T-cell (primary cell): ENCODE data around the gene MTNR1B. TPM values are rescaled to one million over a fixed set of nuclear protein-coding genes. Genes with fewer than 3 reads are reported as not detected.

Source experiments
- ATAC-seq, 4 experiments: fragments of 200-7000 bp in 3 of 4; fragments of 150-1000 bp in 1 of 4; cut with Tn5 transposase; replicated peaks in 1 of 4; 1 replicate in 3 of 4; 2 replicates in 1 of 4; pipeline ENCODE4 v1.10.0; 2021; ENCODE audit warnings: moderate library complexity in 3 of 4, mild to moderate bottlenecking in 2 of 4, moderate number of reproducible peaks in 1 of 4
- CTCF ChIA-PET, 2 donors: fragments of 300-600 bp; sonication (Branson Sonifier 250); formaldehyde crosslinking; loops; one replicate each; lab custom pipeline; 2022; ENCODE audit warnings: antibody characterized with exemption in 2 of 2; lab: Charles Lee
- POLR2A ChIA-PET, 2 donors: fragments of 300-600 bp; sonication (Branson Sonifier 250); formaldehyde crosslinking; loops; one replicate each; lab custom pipeline; 2022; ENCODE audit warnings: antibody characterized with exemption in 2 of 2; lab: Charles Lee
- DNase-seq, 35 experiments: peaks; one replicate each; pipeline versions ENCODE4 v3.0.0 to v3.0.0-alpha.2; 2013 to 2023
- H3K27ac ChIP-seq: one replicate; pipeline ENCODE4 v1.5.1; 2013; ENCODE audit warnings: low read length
- H3K27me3 ChIP-seq, 2 experiments: replicated peaks in 1 of 2; 1 replicate in 1 of 2; 2 replicates in 1 of 2; pipeline versions ENCODE4 v1.6.1 to v1.7.0; 2013; ENCODE audit warnings: low read length in 1 of 2, mixed read lengths in 1 of 2; ENCODE audit not compliant: control insufficient read depth in 2 of 2, insufficient read depth in 2 of 2; ENCODE audit errors: extremely low read depth in 1 of 2
- H3K36me3 ChIP-seq, 2 donors: 1 replicate in 1 of 2; 2 replicates in 1 of 2; pipeline versions ENCODE4 v1.6.1 to v1.7.0; 2013; ENCODE audit warnings: low read length in 1 of 2; ENCODE audit not compliant: control insufficient read depth in 2 of 2, insufficient read depth in 1 of 2; ENCODE audit errors: extremely low read depth in 1 of 2
- H3K4me1 ChIP-seq, 2 experiments: 1 replicate in 1 of 2; 2 replicates in 1 of 2; pipeline versions ENCODE4 v1.6.1 to v1.7.0; 2013; ENCODE audit warnings: low read length in 2 of 2, mixed read lengths in 1 of 2; ENCODE audit not compliant: insufficient read depth in 2 of 2, control insufficient read depth in 1 of 2; ENCODE audit errors: extremely low read depth in 1 of 2
- H3K4me3 ChIP-seq, 2 donors: 1 replicate in 1 of 2; 2 replicates in 1 of 2; pipeline versions ENCODE4 v1.5.1 to v1.7.0; 2013; ENCODE audit warnings: mild to moderate bottlenecking in 2 of 2, low read length in 1 of 2, moderate library complexity in 1 of 2; ENCODE audit not compliant: control insufficient read depth in 1 of 2; ENCODE audit errors: extremely low read depth in 1 of 2
- H3K9me3 ChIP-seq: 2 replicates; pipeline ENCODE4 v1.7.0; 2013
- H3K27ac Mint-ChIP-seq, 2 donors: one replicate each; pipeline ENCODE4 v1.8.0; 2020 to 2021; ENCODE audit warnings: mild to moderate bottlenecking in 2 of 2, mixed read lengths in 2 of 2
- H3K27me3 Mint-ChIP-seq, 2 donors: one replicate each; pipeline ENCODE4 v1.8.0; 2021 to 2022; ENCODE audit warnings: mixed read lengths in 2 of 2
- H3K36me3 Mint-ChIP-seq: one replicate; pipeline ENCODE4 v1.8.0; 2021; ENCODE audit warnings: mixed read lengths
- H3K4me1 Mint-ChIP-seq, 3 donors: one replicate each; pipeline ENCODE4 v1.8.0; 2020 to 2022; ENCODE audit warnings: mixed read lengths in 3 of 3, mild to moderate bottlenecking in 1 of 3
- H3K4me3 Mint-ChIP-seq, 3 donors: one replicate each; pipeline ENCODE4 v1.8.0; 2020 to 2022; ENCODE audit warnings: mild to moderate bottlenecking in 3 of 3, mixed read lengths in 3 of 3, moderate library complexity in 3 of 3
- H3K9me3 Mint-ChIP-seq, 3 donors: one replicate each; pipeline ENCODE4 v1.8.0; 2020 to 2022; ENCODE audit warnings: mixed read lengths in 3 of 3
- WGBS: methylation state at CpG from one replicate; pipeline ENCODE4 v1.1.5; 2013; ENCODE audit warnings: missing lambda C conversion rate; ENCODE audit not compliant: insufficient coverage; 5-methylcytosine and 5-hydroxymethylcytosine counted together
- total RNA-seq, 35 experiments: library from RNA in 6 of 35; stranded (reverse) in 6 of 35; fragments of 120-200 nt in 1 of 35; gene quantifications; one replicate each; pipeline versions ENCODE4 v1.2.1 to v1.2.4 and lab custom pipeline; 2013 to 2026

The MTNR1B gene
- total RNA-seq, 5 donors from 2014 or later (not counting 1 experiment from before 2014, with no cell fraction given): not detected

DNA sequence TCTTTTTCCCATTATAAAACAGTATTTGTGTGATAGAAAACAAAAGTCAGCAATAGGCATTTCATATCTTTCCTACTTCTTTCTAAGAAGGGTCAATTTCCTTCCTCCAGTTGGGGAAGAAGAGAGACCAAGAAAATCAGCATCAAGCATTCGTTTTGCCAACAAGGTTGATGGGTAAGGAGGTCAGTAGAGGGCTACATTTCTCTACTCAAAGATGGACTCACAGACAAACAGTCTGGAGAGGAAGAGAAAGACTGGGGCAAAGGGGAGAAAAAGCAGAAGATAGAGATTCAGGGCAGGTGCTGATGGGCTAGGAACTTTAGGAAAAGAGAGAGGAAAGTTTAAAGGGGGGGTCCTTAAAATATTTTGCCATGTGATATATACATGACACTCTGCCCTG lies 8.6 kb upstream of the MTNR1B start:
- H3K27ac Mint-ChIP-seq: no peak overlapping the region
- no peaks in the 10 kb centered on the region for H3K9me3 Mint-ChIP-seq
- no peaks in the 10 kb centered on the region for H3K36me3 Mint-ChIP-seq
- Histone ChIP-seq H3K4me1 (no peaks in the 10 kb centered on the region), H3K27me3 (peaks cover 0 to 2% of the 10 kb centered on the region in 2 experiments), H3K27ac (no peak overlapping the region), H3K4me3 (no peak overlapping the region), H3K36me3 (no peaks in the 10 kb centered on the region), H3K9me3 (no peaks in the 10 kb centered on the region)
- ATAC-seq (no peak), DNase-seq (no peak)
- H3K4me3 Mint-ChIP-seq: no peak overlapping the region
- no CpG with 5 or more reads among the region's 1 CpG for WGBS
- CTCF ChIA-PET: no interaction called here
- peaks cover 0 to 5% (median 0%) of the 10 kb centered on the region in 3 donors for H3K4me1 Mint-ChIP-seq
- H3K27me3 Mint-ChIP-seq: peaks cover 0 to 3% of the 10 kb centered on the region in 2 donors
- POLR2A ChIA-PET: no interaction called here

DNA sequence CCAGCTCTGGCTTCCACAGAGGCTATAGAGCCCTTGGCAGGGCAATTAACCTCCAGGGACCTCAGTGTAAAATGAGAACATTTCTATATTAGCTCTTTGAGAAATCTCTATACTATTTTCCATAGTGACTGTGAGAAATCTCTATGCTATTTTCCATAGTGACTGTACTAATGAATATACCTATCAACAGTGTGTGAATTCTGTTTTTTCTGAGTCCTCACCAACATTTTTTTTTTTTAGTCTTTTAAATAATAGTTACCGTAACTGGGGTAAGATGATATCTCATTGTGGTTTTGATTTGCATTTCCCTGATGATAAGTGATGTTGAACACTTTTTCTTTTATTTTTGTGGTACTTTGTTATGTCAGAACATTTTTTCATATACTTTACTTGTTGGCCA lies 7.0 kb upstream of the MTNR1B start:
- DNase-seq (no peak), ATAC-seq (no peak)
- no peak overlapping the region for H3K27ac ChIP-seq
- H3K4me1 ChIP-seq: no peaks in the 10 kb centered on the region
- no peaks in the 10 kb centered on the region for H3K36me3 ChIP-seq
- Mint-ChIP-seq H3K27me3 (peaks cover 6 to 9% of the 10 kb centered on the region in 2 donors), H3K4me3 (no peak overlapping the region), H3K27ac (no peak overlapping the region), H3K4me1 (peaks cover 0 to 5% (median 0%) of the 10 kb centered on the region in 3 donors), H3K9me3 (no peaks in the 10 kb centered on the region), H3K36me3 (no peaks in the 10 kb centered on the region)
- no CpG with 5 or more reads among the region's 1 CpG for WGBS
- no peaks in the 10 kb centered on the region for H3K9me3 ChIP-seq
- H3K4me3 ChIP-seq: no peak overlapping the region
- H3K27me3 ChIP-seq: peaks cover 0 to 2% of the 10 kb centered on the region in 2 experiments
- ChIA-PET CTCF (no interaction called here), POLR2A (no interaction called here)

DNA sequence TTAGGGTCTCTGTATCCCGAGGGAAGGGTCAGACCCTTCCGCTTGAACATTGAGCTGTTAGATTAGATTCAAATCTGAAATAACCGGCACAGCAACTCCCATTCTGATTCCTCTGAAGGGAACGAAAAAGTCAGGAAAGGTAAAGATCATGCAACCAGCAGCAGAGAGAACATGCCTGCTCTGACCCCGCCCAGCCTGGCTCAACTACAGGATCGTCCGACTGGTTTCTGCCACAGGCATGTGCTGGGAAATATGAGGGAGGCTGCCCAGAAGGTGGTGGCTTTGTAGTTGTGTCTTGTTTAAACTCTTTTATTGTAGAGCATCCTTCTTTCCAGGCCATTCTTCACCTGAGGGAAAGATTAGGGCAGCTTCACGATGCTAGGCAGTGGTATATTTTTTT lies 5.0 kb upstream of the MTNR1B start:
- H3K4me1 ChIP-seq: no peaks in the 10 kb centered on the region
- Mint-ChIP-seq H3K4me1 (peaks cover 0 to 5% (median 0%) of the 10 kb centered on the region in 3 donors), H3K4me3 (no peak overlapping the region), H3K27ac (no peak overlapping the region), H3K9me3 (peaks cover 0 to 6% (median 0%) of the 10 kb centered on the region in 3 donors), H3K36me3 (no peaks in the 10 kb centered on the region), H3K27me3 (peaks cover 9 to 20% of the 10 kb centered on the region in 2 donors)
- 72% methylated on average over 7 of the region's 8 CpGs for WGBS
- POLR2A ChIA-PET: no interaction called here
- peaks cover 6 to 8% of the 10 kb centered on the region in 2 experiments for H3K27me3 ChIP-seq
- DNase-seq: no peak
- CTCF ChIA-PET: interaction anchor here in 1 of 2 donors (0.5 to 0.9 kb wide), 2 partner anchors 10 to 922 kb away, joined by 3 read pairs; no protein-coding TSS in a partner anchor
- H3K9me3 ChIP-seq: no peaks in the 10 kb centered on the region
- no peak for ATAC-seq
- no peak overlapping the region for H3K27ac ChIP-seq
- no peak overlapping the region for H3K4me3 ChIP-seq
- H3K36me3 ChIP-seq: no peaks in the 10 kb centered on the region

DNA sequence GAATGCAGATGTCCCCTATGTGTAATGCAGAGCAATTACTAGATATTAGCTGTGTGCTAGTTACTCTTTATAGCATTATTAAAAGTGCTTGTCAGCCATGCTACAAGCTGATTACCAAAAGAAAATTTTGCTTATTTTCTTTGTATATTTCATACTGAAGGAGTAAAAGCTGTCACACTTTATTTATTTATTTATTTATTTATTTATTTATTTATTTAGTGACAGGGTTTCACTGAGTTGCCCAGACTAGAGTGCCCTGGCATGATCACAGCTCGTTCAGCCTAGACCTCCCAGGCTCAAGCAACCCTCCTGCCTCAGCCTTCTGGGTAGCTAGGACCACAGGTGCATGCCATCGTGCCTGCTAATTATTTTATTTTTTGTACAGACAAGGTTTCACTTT lies 4.3 kb upstream of the MTNR1B start:
- no CpG with 5 or more reads among the region's 2 CpGs for WGBS
- Histone ChIP-seq H3K36me3 (no peaks in the 10 kb centered on the region), H3K27me3 (peaks cover 8 to 13% of the 10 kb centered on the region in 2 experiments), H3K4me3 (no peak overlapping the region), H3K27ac (no peak overlapping the region), H3K4me1 (no peaks in the 10 kb centered on the region), H3K9me3 (no peaks in the 10 kb centered on the region)
- Mint-ChIP-seq H3K36me3 (no peaks in the 10 kb centered on the region), H3K27ac (no peak overlapping the region), H3K9me3 (peaks cover 0 to 6% (median 0%) of the 10 kb centered on the region in 3 donors), H3K27me3 (peaks cover 14 to 21% of the 10 kb centered on the region in 2 donors), H3K4me1 (peaks cover 0 to 5% (median 0%) of the 10 kb centered on the region in 3 donors), H3K4me3 (no peak overlapping the region)
- DNase-seq (no peak), ATAC-seq (no peak)
- CTCF ChIA-PET: interaction anchor here in 1 of 2 donors (0.9 kb wide), 1 partner anchor 9 kb away, joined by 3 read pairs; no protein-coding TSS in a partner anchor
- POLR2A ChIA-PET: no interaction called here

DNA sequence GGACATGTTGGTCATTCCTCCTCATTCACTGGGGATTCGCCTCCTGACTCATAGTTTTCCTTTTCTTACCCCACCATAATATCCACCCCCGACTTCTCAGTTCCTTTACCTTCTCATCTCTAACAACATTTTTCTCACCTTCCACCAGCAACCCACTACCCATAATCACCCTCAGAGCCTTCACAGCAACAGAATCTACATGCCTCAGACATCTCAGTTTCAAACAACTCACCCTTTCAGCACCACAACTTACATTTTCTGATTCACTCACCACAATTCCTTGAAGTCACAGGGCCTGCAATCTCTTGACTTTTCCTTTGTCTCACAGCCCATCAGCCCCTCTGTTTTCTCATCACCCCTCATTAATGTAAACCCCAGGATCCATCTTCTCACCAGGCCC lies 2.3 kb upstream of the MTNR1B start:
- Histone ChIP-seq H3K27ac (no peak overlapping the region), H3K4me3 (no peak overlapping the region), H3K36me3 (no peaks in the 10 kb centered on the region), H3K4me1 (no peaks in the 10 kb centered on the region), H3K27me3 (peaks cover 13 to 14% of the 10 kb centered on the region in 2 experiments), H3K9me3 (no peaks in the 10 kb centered on the region)
- WGBS: 63% methylated on average over 2 of the region's 2 CpGs
- peaks cover 18 to 25% of the 10 kb centered on the region in 2 donors for H3K27me3 Mint-ChIP-seq
- H3K36me3 Mint-ChIP-seq: no peaks in the 10 kb centered on the region
- H3K9me3 Mint-ChIP-seq: peaks cover 0 to 6% (median 0%) of the 10 kb centered on the region in 3 donors
- no peak for ATAC-seq
- peaks cover 0 to 5% (median 0%) of the 10 kb centered on the region in 3 donors for H3K4me1 Mint-ChIP-seq
- H3K27ac Mint-ChIP-seq: no peak overlapping the region
- POLR2A ChIA-PET: no interaction called here
- H3K4me3 Mint-ChIP-seq: no peak overlapping the region
- CTCF ChIA-PET: no interaction called here
- no peak for DNase-seq

DNA sequence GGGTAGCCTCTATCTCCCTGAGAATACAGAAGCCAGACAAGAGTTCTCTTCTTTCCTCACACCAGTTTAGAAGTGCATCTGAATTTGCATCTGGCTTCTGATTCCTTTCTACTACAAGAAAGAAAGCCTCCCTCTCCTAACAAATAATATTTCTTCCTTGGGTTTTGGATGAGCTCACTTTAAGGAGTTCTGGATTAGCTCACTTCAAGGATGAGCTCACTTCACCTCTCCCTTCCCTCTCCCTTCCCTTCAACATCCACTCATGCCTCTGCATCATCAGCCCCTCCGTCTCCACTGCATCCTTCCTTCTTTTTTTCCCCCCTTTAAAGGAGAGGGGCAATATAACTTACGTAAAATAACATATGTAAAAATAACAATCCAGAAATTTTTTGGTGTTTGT lies 1.6 kb upstream of the MTNR1B start:
- CTCF ChIA-PET: no interaction called here
- H3K4me1 Mint-ChIP-seq: no peaks in the 10 kb centered on the region

More for the DNA sequence above, 1.6 kb upstream of the MTNR1B start:
- Mint-ChIP-seq H3K27ac (no peak overlapping the region), H3K36me3 (no peaks in the 10 kb centered on the region), H3K4me3 (no peak overlapping the region), H3K27me3 (peaks cover 21 to 31% of the 10 kb centered on the region in 2 donors), H3K9me3 (peaks cover 0 to 6% (median 0%) of the 10 kb centered on the region in 3 donors)
- ATAC-seq (no peak), DNase-seq (no peak)
- Histone ChIP-seq H3K9me3 (no peaks in the 10 kb centered on the region), H3K4me3 (no peak overlapping the region), H3K27me3 (peaks cover 13 to 14% of the 10 kb centered on the region in 2 experiments), H3K36me3 (no peaks in the 10 kb centered on the region), H3K4me1 (no peaks in the 10 kb centered on the region), H3K27ac (no peak overlapping the region)
- POLR2A ChIA-PET: no interaction called here
- no CpG with 5 or more reads among the region's 2 CpGs for WGBS
